GM12865 (cell line): ENCODE measurements around the gene GAREM1.

ENCODE experiments used
- DNase-seq: peaks from one replicate; pipeline ENCODE4 v3.0.0; 2010; ENCODE audit warnings: low read depth
- H3K4me3 ChIP-seq: 2 replicates; pipeline ENCODE4 v1.5.1; 2011; ENCODE audit warnings: mild to moderate bottlenecking, low read depth, low read length, control low read depth
- CTCF ChIP-seq: IDR thresholded peaks from 2 replicates; pipeline ENCODE4 v1.5.1; 2011; ENCODE audit warnings: low read length, control low read depth, low read depth, inconsistent platforms; ENCODE audit not compliant: insufficient read depth; ENCODE audit errors: missing control alignments

The GAREM1 gene

GRCh38 chr18:32445846-32446245, 24.8 kb downstream of the GAREM1 start:
- no peak for TF ChIP-seq CTCF
- no peak overlapping the region for H3K4me3 ChIP-seq
- no peak for DNase-seq

DNA sequence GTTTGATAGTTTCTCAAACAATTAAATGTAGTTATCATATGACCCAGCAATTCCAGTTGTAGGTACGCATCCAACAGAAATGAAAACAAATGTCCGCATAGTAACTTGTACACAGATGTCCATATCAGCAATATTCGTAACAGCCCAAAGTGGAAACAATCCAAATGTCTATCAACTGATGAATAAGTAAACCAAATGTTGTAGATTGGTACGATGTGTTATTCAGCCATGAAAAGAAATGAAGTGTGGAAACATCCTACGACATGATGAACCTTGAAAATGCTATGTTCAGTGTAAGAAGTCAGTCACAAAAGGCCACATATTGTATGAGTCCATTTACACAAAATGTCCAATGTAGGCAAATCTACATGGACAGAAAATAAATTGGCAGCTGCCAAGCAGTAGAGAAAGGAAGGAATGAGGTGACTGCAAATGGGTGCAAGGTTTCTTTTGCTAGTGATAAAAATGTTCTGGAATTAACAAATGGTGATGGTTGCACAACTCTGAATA, 26.9 kb downstream of the GAREM1 start:
- no peak for TF ChIP-seq CTCF
- no peak overlapping the region for H3K4me3 ChIP-seq
- DNase-seq, result no peak

GRCh38 chr18:32443033-32443705, 27.5 kb downstream of the GAREM1 start:
- DNase-seq, result no peak
- no peak overlapping the region for H3K4me3 ChIP-seq
- TF ChIP-seq CTCF, result no peak

DNA sequence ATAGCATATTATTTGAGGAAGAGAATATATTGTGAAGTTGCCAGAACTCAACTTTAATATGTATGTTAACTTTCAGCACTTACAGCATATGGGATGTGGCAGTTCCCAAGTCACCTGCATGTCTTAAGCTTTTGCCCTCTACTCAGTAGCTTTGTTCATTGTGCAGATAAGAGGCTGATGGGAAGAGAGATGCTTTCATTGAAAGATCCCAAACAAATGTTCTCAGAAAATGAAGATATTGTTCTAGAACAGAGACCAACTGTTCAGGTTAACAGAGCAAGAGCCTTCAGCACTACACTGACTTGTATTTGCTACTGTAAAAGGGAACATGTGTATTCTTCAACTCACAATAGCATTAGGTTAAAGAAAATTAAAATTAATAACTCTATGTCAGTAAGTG, 28.1 kb downstream of the GAREM1 start:
- TF ChIP-seq CTCF, result no peak
- no peak overlapping the region for H3K4me3 ChIP-seq
- DNase-seq, result no peak

- H3K4me3 ChIP-seq, result no peak overlapping the region
- DNase-seq, result no peak
- no peak for TF ChIP-seq CTCF
These were observed 29.1 kb downstream of the GAREM1 start for GRCh38 chr18:32441533-32441932.

DNA sequence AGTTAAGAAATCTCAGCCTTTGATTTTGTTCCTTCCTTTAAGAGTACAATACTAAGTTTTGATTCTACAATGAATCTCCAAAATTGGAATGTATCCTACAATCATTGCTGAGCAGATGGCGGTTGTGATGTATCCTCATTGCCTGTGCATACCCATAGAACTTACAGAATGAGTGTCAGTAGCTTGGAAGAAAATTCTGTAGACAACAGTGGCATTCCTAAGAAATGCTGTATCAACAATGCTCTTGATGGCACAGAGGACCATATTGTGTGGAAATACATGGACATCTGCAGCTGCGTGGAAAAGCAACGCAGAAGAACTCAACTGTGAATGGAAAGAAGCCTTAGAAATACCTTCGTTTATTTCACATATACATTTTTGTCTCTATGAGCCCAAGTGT, 30.2 kb downstream of the GAREM1 start:
- no peak for DNase-seq
- no peak for TF ChIP-seq CTCF
- H3K4me3 ChIP-seq, result no peak overlapping the region

DNA sequence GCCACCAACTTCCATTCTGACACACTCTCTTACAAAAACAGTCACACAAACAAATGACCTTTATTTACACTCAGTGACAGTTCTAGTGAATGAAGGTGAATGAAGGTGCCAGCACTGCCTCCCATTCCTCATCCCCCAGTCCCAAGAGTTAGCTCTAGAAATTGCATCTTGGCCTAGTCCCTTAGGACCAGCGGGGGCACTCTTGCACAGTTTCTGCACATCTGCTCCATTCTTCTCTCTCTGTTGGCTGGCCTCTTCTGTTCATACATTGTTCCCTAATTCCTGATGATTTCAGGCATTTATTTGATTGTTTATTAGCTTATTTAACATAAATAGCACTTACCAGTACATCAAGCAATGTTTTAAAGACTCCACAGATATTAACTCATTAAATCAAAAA, 30.9 kb downstream of the GAREM1 start:
- no peak overlapping the region for H3K4me3 ChIP-seq
- TF ChIP-seq CTCF, result peak; percentile 19
- no peak for DNase-seq
